ENCODE measurements around the gene SH3D19.
"Not testable (repeated sequence)": the region's sequence is repeated elsewhere in the genome, so short reads cannot be mapped to it uniquely, and the experiment has no call there.

Gene SH3D19

DNA sequence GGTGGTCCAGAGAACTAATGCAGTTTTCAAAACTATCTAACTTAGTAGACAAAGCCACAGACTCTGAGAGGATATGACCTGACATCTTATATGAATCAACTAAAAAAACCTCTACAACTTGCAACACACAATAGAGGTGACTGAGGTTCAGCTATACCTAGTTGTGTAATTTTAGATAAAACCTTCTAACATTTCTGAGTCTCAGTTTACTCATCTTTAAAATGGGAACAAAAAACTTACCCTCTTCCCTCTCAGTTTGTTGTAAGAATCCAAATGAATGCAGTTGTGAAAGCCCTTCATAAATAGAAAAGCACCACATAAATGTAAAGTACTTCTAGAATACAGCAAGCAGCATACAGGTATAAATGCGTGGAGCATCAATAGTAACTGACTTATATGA is 5.9 kb downstream of the SH3D19 start:
- no peak for DNase-seq

- DNase-seq: no peak
These were observed 6.9 kb downstream of the SH3D19 start for GRCh38 chr4:151318307-151319006.

- no peak for DNase-seq
These were observed 8.8 kb downstream of the SH3D19 start for GRCh38 chr4:151316645-151317044.

DNA sequence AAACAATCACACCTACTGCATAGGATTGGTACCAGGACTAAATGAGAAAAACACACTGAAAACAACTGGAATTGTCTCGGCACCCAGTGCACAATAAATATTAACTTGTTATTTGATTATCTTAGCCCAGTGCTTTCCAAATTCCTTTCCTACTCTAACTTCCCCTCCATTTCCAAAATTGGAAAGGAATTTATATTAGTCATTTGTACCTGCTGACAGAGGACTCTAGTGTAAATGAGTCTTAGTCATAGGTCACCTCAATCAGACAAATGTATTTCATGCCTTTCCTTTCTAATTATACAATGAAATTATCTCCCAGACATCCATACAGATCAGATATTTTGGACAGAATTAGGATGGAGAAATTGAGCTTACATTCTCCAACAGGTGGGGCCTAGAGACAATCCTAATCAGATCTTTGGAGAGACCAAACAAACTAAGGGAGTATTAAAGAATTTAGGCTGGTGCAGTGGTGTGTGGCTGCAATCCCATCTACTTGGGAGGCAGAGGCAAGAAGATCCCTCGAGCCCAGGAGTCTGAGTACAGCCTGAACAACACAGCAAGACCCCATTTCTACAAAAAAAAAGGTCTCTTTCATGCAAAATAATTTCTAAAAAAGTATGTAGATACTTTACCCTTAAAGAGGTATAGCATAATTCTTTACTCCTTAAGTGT is 10.1 kb downstream of the SH3D19 start:
- DNase-seq: no peak

DNA sequence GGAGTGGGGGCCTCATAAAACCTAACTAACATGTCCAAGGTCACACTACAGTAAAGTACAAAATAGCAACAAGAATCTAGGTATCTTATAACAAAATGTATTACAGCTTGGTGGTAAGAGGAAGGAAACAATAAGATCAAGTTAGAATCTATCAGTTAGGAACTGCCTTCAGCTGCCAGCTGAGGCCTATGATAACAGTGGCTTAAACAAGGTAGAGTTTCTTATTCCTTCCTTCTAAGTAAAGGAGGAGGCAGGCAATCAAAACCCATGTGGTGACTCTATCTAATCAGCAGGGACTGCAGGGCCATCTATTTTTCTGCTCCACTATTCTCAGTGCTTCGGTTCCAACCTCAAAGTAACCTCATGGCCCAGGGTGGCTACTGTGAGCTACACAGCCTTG is 10.9 kb downstream of the SH3D19 start:
- no peak for DNase-seq

DNA sequence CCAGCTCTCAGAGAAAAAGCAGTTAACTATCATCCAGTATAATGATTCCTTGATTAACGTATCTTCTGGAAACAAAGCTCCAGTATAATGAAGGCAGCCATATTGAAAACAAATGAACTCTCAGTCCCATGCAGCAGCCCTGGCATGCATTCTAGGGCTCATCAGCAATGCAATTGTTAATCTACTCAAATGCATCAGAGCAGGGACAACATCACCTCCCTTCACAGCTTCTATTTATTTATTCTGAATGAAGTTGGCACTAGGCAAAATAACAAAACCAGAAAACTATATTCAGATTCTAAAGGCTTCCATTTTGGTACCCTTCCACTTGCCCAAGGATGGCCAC is 11.4 kb downstream of the SH3D19 start:
- DNase-seq: no peak

DNA sequence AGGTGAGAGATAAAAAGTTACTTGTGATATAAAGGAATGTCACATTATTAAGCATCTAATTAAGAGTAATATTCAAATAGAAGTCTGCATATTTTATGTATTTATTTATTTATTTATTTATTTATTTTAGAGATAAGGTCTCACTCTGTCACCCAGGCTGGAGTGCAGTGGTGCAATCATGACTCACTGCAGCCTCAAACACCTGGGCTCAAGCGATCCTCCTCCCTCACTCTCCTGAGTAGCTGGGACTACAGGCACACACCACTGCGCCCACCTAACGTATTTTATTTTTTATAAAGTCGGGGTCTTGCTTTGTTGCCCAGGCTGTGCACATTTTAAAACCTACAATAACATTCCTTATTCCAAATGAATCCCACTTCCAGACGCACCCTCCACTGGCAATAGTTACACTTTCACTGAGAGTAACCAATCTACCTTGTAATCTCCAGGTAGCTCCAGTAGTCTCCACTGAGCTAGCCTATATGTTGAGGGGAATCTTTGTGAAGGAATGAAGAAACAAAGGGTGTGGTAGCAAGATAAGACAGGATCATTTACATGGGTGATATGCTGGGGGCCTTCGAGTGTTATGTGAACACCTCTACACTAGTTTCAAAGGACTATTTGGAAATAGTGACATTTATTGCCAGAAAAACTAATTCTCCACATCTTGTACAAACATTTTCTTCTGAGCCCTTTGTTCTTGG is 11.9 kb downstream of the SH3D19 start:
- DNase-seq: no peak

GRCh38 chr4:151310124-151310728 is 15.2 kb downstream of the SH3D19 start:
- no peak for DNase-seq

DNA sequence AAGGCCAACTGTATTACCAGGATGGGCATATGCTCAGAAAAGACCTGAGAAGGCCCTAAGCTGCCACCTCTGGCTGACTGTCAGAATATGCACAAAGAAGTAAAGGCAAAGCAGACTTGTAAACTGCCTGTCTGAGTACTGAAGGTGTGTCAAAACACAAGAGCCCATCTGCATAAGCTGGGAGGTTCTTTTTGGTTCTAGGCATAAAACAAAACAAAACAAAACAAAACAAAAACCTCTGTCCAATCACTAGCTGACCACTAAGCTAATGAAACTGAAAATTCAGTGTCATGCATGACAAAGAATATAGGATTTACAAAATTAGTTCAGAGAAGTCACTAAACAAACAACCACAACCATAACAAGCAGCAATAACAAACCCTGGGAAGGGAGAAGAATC is 20.6 kb downstream of the SH3D19 start:
- DNase-seq: no peak

DNA sequence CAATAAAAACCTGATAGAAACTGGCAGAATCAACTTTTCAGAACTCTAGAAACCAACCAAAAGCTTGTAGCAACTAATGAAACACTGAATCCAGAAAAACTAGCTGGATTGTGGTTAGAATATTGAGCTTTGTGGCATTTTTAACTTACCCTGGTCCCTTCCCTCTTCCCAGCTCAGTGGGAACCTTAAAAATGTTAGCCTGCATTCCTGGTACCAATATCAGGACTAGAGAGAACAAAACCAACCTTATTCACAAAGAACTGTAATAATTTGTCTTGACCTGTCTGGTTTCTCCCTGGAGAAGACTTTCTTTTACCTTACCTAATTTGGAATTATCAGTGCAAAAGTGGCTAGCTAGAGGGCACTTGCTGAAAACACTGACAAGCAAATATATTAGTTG is 21.2 kb downstream of the SH3D19 start:
- DNase-seq: no peak

DNA sequence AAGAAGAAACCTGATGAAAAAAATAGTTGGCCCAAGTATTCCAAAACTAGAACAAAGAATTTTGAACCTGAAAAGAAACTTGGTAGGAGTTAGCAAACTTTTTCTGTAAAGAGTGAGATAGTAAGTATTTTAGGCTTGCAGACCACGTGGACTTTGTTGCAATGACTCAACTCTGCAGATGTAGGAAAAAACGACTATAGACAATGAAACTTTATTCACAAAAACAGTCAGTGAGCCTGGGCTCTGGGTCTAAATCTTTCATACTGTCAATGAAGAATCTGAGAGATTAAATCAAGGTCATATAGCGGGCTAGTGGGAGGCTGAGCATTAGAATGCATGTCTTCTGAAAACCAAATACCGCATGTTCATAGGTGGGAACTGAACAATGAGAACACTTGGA is 23.0 kb downstream of the SH3D19 start:
- DNase-seq: no peak

- DNase-seq: no peak
These were observed 28.2 kb downstream of the SH3D19 start for GRCh38 chr4:151297170-151297569.

DNA sequence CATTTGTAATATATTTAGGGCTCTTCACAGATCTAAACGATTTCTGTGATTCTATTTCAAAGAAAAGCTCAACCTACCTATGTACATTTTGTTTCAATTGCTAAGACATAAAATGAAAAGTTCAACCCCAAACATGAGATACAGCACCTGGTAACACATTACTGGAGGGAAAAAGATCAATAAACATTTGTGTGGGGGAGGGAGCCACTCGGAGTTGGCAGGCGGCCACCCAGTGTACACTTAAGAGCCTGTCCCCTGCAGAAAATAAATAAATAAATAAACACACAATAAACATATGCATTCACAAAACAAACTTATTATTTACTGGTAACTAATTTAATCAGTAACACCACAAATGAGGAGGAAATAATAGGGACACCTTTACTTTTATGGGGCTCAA is 29.2 kb downstream of the SH3D19 start:
- DNase-seq: no peak

GRCh38 chr4:151294833-151295496 is 30.4 kb downstream of the SH3D19 start:
- no peak for DNase-seq

GRCh38 chr4:151292038-151292437 is 33.4 kb downstream of the SH3D19 start:
- no peak for DNase-seq

DNA sequence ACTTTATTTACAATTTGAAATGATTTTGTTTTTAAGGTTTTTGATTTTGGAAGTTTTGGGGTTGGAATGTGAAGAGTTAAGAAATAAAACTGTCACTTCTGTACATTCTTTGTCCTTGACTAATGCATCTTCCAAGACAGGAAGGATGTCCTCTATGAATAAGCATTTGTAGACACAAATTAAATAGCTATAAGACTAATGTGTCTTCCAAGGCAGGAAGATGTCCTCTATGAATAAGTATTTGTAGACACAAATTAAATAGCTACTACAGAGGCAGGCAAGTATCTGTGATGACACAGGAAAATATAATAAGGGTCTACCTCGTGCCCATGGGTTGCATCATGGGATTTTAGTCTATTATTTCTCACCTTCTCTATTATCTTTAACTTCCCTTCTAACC is 33.9 kb downstream of the SH3D19 start:
- no peak for DNase-seq

DNA sequence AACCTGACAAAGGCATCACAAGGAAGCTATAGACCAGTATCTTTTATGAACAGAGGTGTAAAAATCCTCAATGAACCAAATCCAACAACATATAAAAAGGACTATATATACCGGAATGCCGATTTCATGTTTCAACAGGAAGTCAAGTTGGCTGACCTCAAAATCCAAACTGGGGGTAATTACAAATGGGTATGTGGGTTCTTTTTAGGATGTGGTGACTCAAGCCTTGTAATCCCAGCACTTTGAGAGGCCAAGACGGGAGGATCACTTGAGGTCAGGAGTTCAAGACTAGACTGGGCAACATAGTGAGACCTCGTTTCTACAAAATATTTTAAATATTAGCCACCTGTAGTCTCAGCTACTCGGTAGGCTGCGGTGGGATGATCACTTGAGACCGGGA is 38.0 kb downstream of the SH3D19 start:
- DNase-seq: no peak

GRCh38 chr4:151284534-151285245 is 40.7 kb downstream of the SH3D19 start:
- no peak for DNase-seq

- peak; percentile 68 for DNase-seq
These were observed 48.4 kb downstream of the SH3D19 start, which contains the start of gene PRSS48 for GRCh38 chr4:151276787-151277562. PRSS48 (plus strand) TSS chr4:151277161; CDS start chr4:151277173, 12 bp downstream.

DNA sequence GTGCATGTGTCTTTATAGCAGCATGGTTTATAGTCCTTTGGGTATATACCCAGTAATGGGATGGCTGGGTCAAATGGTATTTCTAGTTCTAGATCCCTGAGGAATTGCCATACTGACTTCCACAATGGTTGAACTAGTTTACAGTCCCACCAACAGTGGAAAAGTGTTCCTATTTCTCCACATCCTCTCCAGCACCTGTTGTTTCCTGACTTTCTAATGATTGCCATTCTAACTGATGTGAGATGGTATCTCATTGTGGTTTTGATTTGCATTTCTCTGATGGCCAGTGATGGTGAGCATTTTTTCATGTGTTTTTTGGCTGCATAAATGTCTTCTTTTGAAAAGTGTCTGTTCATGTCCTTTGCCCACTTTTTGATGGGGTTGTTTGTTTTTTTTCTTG is 56.5 kb downstream of the SH3D19 start:
- not testable (repeated sequence) for DNase-seq

DNA sequence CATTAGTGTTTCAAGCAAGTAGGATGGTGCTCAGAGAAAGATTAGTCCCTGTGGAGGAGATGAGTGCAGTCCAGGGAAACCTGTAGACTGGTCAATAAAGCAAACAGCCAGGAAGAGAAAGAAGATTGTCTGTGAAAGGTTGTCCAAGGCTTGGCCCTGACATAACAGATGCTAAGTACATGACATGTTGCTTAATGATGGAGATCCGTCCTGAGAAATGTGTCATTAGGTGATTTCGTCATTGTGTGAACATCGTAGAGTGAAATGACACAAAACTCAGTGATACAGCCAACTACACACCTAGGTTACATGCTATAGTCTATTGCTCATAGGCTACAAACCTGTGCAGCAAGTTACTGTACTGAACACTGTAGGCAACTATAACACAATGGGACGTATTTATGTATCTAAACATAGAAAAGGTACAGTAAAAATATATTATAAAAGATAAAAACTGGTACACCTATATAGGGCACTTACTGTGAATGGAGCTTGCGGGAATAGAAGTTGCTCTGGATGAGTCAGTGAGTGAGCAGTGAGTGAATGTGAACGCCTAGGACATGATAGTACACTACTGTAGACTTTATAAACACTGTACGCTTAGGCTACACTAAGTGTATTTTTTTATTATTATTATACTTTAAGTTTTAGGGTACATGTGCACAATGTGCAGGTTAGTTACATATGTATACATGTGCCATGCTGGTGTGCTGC is 57.4 kb downstream of the SH3D19 start:
- no peak for DNase-seq

All from activated CD4-positive, alpha-beta T cell treated with anti-CD3 and anti-CD28 coated beads, Interleukin-2, Interleukin-6, amounts not matched to agents 100 ng/mL and 50 ng/mL, durations not matched to agents 16 hours and 8 hours (primary cell).